BJ (cell line): Measurements from ENCODE around the gene GAS2L2. TPM values are rescaled to one million over a fixed set of nuclear protein-coding genes. Genes with fewer than 3 reads are reported as not detected.

ENCODE experiments used
- CTCF ChIA-PET: fragments of 350-600 bp; formaldehyde crosslinking; extraction: SDS; loops from one replicate; lab custom pipeline; 2021; ENCODE audit warnings: antibody characterized with exemption, inconsistent platforms; lab: Yijun Ruan, JAX
- POLR2A ChIA-PET: fragments of 300-600 bp; sonication (Branson Sonifier 250); formaldehyde crosslinking; extraction: SDS; loops from one replicate; lab custom pipeline; 2021; ENCODE audit warnings: antibody characterized with exemption; lab: Charles Lee
- DNase-seq: peaks from one replicate; pipeline ENCODE4 v3.0.0-alpha.2; 2011; ENCODE audit warnings: low read depth
- H3K27me3 ChIP-seq: 2 replicates; pipeline ENCODE4 v1.6.0; 2011; ENCODE audit warnings: low read length; ENCODE audit not compliant: control insufficient read depth, insufficient read depth
- H3K36me3 ChIP-seq: 2 replicates; pipeline ENCODE4 v1.5.1; 2011; ENCODE audit warnings: low read length; ENCODE audit not compliant: control insufficient read depth, insufficient read depth
- H3K4me3 ChIP-seq: 2 replicates; pipeline ENCODE4 v1.5.1; 2011; ENCODE audit warnings: low read depth, mild to moderate bottlenecking, control low read depth, low read length
- polyA plus RNA-seq: library from polyadenylated mRNA; depleted of rRNA; stranded (reverse); fragments of >200 nt; gene quantifications from 2 replicates; pipeline ENCODE4 v1.2.3, GENCODE V29; 2011
- TF ChIP-seq, protein P1 (sequence below): IDR thresholded peaks from 2 replicates; pipeline ENCODE4 v1.5.1; 2011; ENCODE audit warnings: low read depth, mild to moderate bottlenecking, control low read depth, inconsistent platforms, low read length, moderate library complexity; ENCODE audit not compliant: insufficient read depth

Gene GAS2L2
- polyA plus RNA-seq, 1 experiment, result not detected

- TF ChIP-seq, protein P1, sequence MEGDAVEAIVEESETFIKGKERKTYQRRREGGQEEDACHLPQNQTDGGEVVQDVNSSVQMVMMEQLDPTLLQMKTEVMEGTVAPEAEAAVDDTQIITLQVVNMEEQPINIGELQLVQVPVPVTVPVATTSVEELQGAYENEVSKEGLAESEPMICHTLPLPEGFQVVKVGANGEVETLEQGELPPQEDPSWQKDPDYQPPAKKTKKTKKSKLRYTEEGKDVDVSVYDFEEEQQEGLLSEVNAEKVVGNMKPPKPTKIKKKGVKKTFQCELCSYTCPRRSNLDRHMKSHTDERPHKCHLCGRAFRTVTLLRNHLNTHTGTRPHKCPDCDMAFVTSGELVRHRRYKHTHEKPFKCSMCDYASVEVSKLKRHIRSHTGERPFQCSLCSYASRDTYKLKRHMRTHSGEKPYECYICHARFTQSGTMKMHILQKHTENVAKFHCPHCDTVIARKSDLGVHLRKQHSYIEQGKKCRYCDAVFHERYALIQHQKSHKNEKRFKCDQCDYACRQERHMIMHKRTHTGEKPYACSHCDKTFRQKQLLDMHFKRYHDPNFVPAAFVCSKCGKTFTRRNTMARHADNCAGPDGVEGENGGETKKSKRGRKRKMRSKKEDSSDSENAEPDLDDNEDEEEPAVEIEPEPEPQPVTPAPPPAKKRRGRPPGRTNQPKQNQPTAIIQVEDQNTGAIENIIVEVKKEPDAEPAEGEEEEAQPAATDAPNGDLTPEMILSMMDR, result no peak
- Histone ChIP-seq H3K4me3 (no peak overlapping the region), H3K36me3 (no peaks in the 10 kb centered on the region), H3K27me3 (peaks cover 24% of the 10 kb centered on the region)
- POLR2A ChIA-PET, result no interaction called here
- CTCF ChIA-PET, result interaction anchor here (1.0 to 12.1 kb wide), 5 partner anchors 56 to 165 kb away, joined by 3 to 268 read pairs (median 3); partner anchors contain the start of genes PEX12 and TAF15
- no peak for DNase-seq
Measured at GRCh38 chr17:35743626-35744328, 9.3 kb downstream of the GAS2L2 start.

- POLR2A ChIA-PET, result no interaction called here
- TF ChIP-seq, protein P1, result no peak
- no peak for DNase-seq
- CTCF ChIA-PET, result interaction anchor here (12.1 kb wide), 1 partner anchor 130 kb away, joined by 268 read pairs; no protein-coding TSS in a partner anchor
- no peak overlapping the region for H3K4me3 ChIP-seq
- H3K27me3 ChIP-seq, result peaks cover 27% of the 10 kb centered on the region
- no peaks in the 10 kb centered on the region for H3K36me3 ChIP-seq
Measured at GRCh38 chr17:35742896-35743477, 10.1 kb downstream of the GAS2L2 start.

DNA sequence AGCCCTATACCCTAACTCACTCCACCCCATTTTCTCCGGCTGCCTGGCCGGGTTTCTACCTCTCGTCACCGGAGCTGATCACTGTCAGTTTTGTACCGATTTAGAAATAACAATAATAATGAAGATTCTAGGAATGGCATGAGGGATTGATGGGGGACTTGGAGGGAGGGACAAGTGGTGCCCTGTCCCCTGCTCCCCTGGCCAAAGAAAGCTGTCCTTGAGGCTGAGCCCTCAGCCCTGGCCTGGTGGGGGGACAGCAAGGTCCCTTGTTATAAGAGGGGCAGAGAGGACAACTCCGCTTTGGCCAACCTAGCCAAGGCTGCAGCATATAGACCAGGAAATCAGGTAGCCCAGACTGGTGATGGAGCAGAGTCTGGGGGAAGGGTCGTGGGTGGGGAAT, 10.5 kb downstream of the GAS2L2 start:
- ChIA-PET CTCF (interaction anchor here (12.1 kb wide), 1 partner anchor 129 kb away, joined by 268 read pairs; no protein-coding TSS in a partner anchor), POLR2A (no interaction called here)
- DNase-seq, result no peak
- no peaks in the 10 kb centered on the region for H3K36me3 ChIP-seq
- H3K27me3 ChIP-seq, result peaks cover 27% of the 10 kb centered on the region
- TF ChIP-seq, protein P1, result no peak
- no peak overlapping the region for H3K4me3 ChIP-seq

DNA sequence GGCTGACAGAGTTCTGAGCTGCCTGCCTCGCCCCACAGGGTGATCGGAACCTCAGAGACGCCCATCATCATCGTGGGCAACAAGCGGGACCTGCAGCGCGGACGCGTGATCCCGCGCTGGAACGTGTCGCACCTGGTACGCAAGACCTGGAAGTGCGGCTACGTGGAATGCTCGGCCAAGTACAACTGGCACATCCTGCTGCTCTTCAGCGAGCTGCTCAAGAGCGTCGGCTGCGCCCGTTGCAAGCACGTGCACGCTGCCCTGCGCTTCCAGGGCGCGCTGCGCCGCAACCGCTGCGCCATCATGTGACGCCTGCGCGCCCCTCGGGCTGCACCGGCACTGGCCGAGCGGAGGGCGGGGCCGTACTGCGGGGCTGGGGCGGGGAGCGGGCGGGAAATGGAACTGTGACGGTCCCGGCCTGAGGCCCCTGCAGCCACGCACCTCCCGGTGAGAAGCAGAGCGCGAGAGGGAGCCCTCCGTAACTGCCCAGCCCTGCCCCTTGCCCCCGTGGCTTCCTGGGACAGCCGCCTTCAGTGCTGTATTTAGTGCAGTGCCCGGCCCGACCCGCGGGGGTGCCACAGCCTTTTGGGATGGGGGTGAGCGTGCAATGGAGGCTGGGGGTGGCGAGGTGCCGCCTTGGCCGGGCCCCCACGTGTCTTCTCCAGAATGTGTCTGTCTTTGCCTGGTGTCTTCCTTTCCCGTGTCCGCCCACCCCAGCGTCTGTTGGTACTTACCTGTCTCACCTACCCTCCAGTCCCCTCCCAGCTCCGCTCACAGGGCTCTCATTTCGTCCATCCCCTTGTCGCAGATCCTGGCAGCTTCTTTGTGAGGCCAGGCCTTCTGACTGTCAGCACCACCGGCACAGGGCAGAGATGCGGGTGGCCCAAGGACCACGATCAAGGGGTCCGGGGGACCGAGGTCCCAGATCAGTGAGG, 11.8 kb downstream of the GAS2L2 start:
- Histone ChIP-seq H3K4me3 (no peak overlapping the region), H3K27me3 (peaks cover 27% of the 10 kb centered on the region), H3K36me3 (no peaks in the 10 kb centered on the region)
- no peak for DNase-seq
- TF ChIP-seq, protein P1, result peak; percentile 24; the same call in 1 of the 2 replicates
- POLR2A ChIA-PET, result no interaction called here
- CTCF ChIA-PET, result interaction anchor here (0.8 kb wide), 1 partner anchor 10 kb away, joined by 3 read pairs; the partner anchor contains the start of gene RASL10B

- CTCF ChIA-PET, result interaction anchor here (0.6 to 1.3 kb wide), 3 partner anchors 29 to 127 kb away, joined by 3 to 8 read pairs (median 3); no protein-coding TSS in a partner anchor
- DNase-seq, result no peak
- Histone ChIP-seq H3K4me3 (no peak overlapping the region), H3K27me3 (peaks cover 27% of the 10 kb centered on the region), H3K36me3 (no peaks in the 10 kb centered on the region)
- TF ChIP-seq, protein P1, result no peak
- POLR2A ChIA-PET, result no interaction called here
Measured at GRCh38 chr17:35740216-35740615, 12.8 kb downstream of the GAS2L2 start.
